Stomach (tissue), 9 donors: Measurements from ENCODE around the gene SLC27A4. TPM values are rescaled to one million over a fixed set of nuclear protein-coding genes. Genes with fewer than 3 reads are reported as not detected.

ENCODE experiments used
- DNase-seq, 2 donors: peaks; one replicate each; pipeline versions ENCODE4 v3.0.0 to v3.0.0-alpha.2; 2013 to 2019
- H3K27ac ChIP-seq, 5 donors: fragments of 200-600 bp in 4 of 5; sonication (generic) in 4 of 5; one replicate each; pipeline ENCODE4 v1.5.1; 2013 to 2019; ENCODE audit warnings: mild to moderate bottlenecking in 1 of 5, moderate library complexity in 1 of 5
- H3K27me3 ChIP-seq, 3 donors: fragments of 200-600 bp; sonication (generic); one replicate each; pipeline ENCODE4 v1.5.1; 2017 to 2019; ENCODE audit warnings: mixed run types in 1 of 3
- H3K36me3 ChIP-seq, 4 donors: fragments of 200-600 bp; sonication (generic); 1 replicate in 3 of 4; 2 replicates in 1 of 4; pipeline ENCODE4 v1.5.1; 2016 to 2019
- H3K4me1 ChIP-seq, 4 donors: fragments of 200-600 bp; sonication (generic); one replicate each; pipeline ENCODE4 v1.5.1; 2016 to 2019
- H3K4me3 ChIP-seq, 4 donors: fragments of 200-600 bp; sonication (generic) in 3 of 4; one replicate each; pipeline ENCODE4 v1.5.1; 2016 to 2019; ENCODE audit warnings: mild to moderate bottlenecking in 1 of 4
- H3K9me3 ChIP-seq, 4 donors: fragments of 200-600 bp; sonication (generic); one replicate each; pipeline ENCODE4 v1.5.1; 2016 to 2019
- CTCF ChIP-seq, 7 experiments: fragments of 450-650 bp in 4 of 7; fragments of 200-600 bp in 3 of 7; sonication (generic) in 3 of 7; IDR thresholded peaks; one replicate each; pipeline ENCODE4 v1.5.1; 2016 to 2019; ENCODE audit warnings: antibody characterized with exemption in 7 of 7, control low read depth in 2 of 7, mild to moderate bottlenecking in 1 of 7
- EP300 ChIP-seq: sonication (generic); formaldehyde crosslinking; IDR thresholded peaks from one replicate; pipeline ENCODE4 v1.6.1; 2017; ENCODE audit warnings: antibody characterized with exemption
- POLR2A ChIP-seq, 4 donors: fragments of 450-650 bp; IDR thresholded peaks; one replicate each; pipeline ENCODE4 v1.6.1; 2016; ENCODE audit warnings: antibody characterized with exemption in 4 of 4, control low read depth in 2 of 4, mild to moderate bottlenecking in 1 of 4, moderate library complexity in 1 of 4
- POLR2AphosphoS5 ChIP-seq, 3 donors: sonication (generic); formaldehyde crosslinking; IDR thresholded peaks; one replicate each; pipeline ENCODE4 v1.6.1; 2016; ENCODE audit warnings: antibody characterized with exemption in 3 of 3
- WGBS, 5 donors: extraction: QIAGEN DNeasy Blood & Tissue Kit in 3 of 5; methylation state at CpG; one replicate each; pipeline versions ENCODE4 v1.1.5 to v1.1.7; 2013 to 2018; 5-methylcytosine and 5-hydroxymethylcytosine counted together
- intact Hi-C: fragments of 100-400 bp; cut with DNase I; formaldehyde crosslinking; loops from one replicate; pipeline ENCODE4 v1.15.1; 2023; ENCODE audit warnings: low total_unique reads
- polyA plus RNA-seq, 3 donors: library from polyadenylated mRNA; stranded (reverse); fragments of 200-250 nt; gene quantifications; one replicate each; pipeline ENCODE4 v1.2.3, GENCODE V29; 2013
- total RNA-seq, 5 donors: library from RNA; depleted of rRNA; stranded (reverse); fragments of >200 nt; gene quantifications; one replicate each; pipeline versions ENCODE4 v1.1.0 to v1.2.3, GENCODE V29; 2014 to 2016
- donor health status: healthy with polysubstance abuse.
- donor health status: Bipolar disorder and iron deficiency.
- donor health status: healthy.

SLC27A4 gene
- total and polyA plus RNA-seq, 8 donors: 6.0 to 200 (median 21.2) TPM

GRCh38 chr9:128314697-128315096 lies 25.6 kb upstream of the SLC27A4 start:
- no peak for TF ChIP-seq POLR2AphosphoS5 (IDR thresholded peaks at IDR 0.05)
- no peak for TF ChIP-seq CTCF (IDR thresholded peaks at IDR 0.05)
- no peak for TF ChIP-seq POLR2A (IDR thresholded peaks at IDR 0.05)
- no peak for TF ChIP-seq EP300
- Histone ChIP-seq H3K4me3 (no peak overlapping the region), H3K27me3 (no peaks in the 10 kb centered on the region), H3K4me1 (peaks cover 0 to 10% (median 0%) of the 10 kb centered on the region in 4 donors), H3K9me3 (no peaks in the 10 kb centered on the region), H3K36me3 (peaks cover 33 to 98% (median 92%) of the 10 kb centered on the region in 4 donors), H3K27ac (no peak overlapping the region)
- no peak for DNase-seq
- intact Hi-C loops: no loop called here
- WGBS, 5 donors: 90 to 100% (median 96%) methylated on average over 4 of the region's 4 CpGs

GRCh38 chr9:128316421-128316820 lies 23.9 kb upstream of the SLC27A4 start:
- TF ChIP-seq POLR2AphosphoS5 (IDR thresholded peaks at IDR 0.05) (no peak), EP300 (no peak), POLR2A (IDR thresholded peaks at IDR 0.05) (no peak), CTCF (IDR thresholded peaks at IDR 0.05) (no peak)
- H3K27me3 ChIP-seq: no peaks in the 10 kb centered on the region
- WGBS, 5 donors: 73 to 82% (median 79%) methylated on average over 5 to 9 of the region's 9 CpGs
- H3K9me3 ChIP-seq: no peaks in the 10 kb centered on the region
- H3K4me3 ChIP-seq: no peak overlapping the region
- no peak for DNase-seq
- H3K36me3 ChIP-seq: peaks cover 27 to 91% (median 79%) of the 10 kb centered on the region in 4 donors
- no peak overlapping the region for H3K27ac ChIP-seq
- intact Hi-C loops: no loop called here
- H3K4me1 ChIP-seq: peaks cover 4 to 9% (median 7%) of the 10 kb centered on the region in 4 donors

GRCh38 chr9:128317629-128318028 lies 22.7 kb upstream of the SLC27A4 start:
- Histone ChIP-seq H3K27ac (no peak overlapping the region), H3K4me1 (peaks cover 8 to 15% (median 13%) of the 10 kb centered on the region in 4 donors), H3K27me3 (no peaks in the 10 kb centered on the region), H3K4me3 (no peak overlapping the region), H3K36me3 (peaks cover 27 to 79% (median 69%) of the 10 kb centered on the region in 4 donors), H3K9me3 (no peaks in the 10 kb centered on the region)
- TF ChIP-seq POLR2A (IDR thresholded peaks at IDR 0.05): no peak
- no peak for TF ChIP-seq CTCF (IDR thresholded peaks at IDR 0.05)
- TF ChIP-seq EP300: no peak
- TF ChIP-seq POLR2AphosphoS5 (IDR thresholded peaks at IDR 0.05): no peak
- no peak for DNase-seq
- intact Hi-C loops: no loop called here
- 70 to 85% (median 81%) methylated on average over 2 of the region's 2 CpGs for whole genome bisulfite sequencing, 5 donors

- Histone ChIP-seq H3K27me3 (no peaks in the 10 kb centered on the region), H3K36me3 (peaks cover 23 to 58% (median 50%) of the 10 kb centered on the region in 4 donors), H3K27ac (peak overlapping the region in 2 of 5 donors; percentile 90 to 92), H3K9me3 (no peaks in the 10 kb centered on the region), H3K4me3 (peak overlapping the region; percentile 78 to 97 (median 92)), H3K4me1 (peaks cover 20 to 38% (median 38%) of the 10 kb centered on the region in 4 donors)
- 70 to 79% (median 72%) methylated on average over 7 of the region's 7 CpGs for WGBS, 5 donors
- intact Hi-C loops: no loop called here
- TF ChIP-seq POLR2A (IDR thresholded peaks at IDR 0.05): no peak
- TF ChIP-seq CTCF (IDR thresholded peaks at IDR 0.05): no peak
- TF ChIP-seq POLR2AphosphoS5 (IDR thresholded peaks at IDR 0.05): no peak
- no peak for TF ChIP-seq EP300
- no peak for DNase-seq
Measured at GRCh38 chr9:128321343-128321742, 19.0 kb upstream of the SLC27A4 start.
